H1 (cell line): ENCODE data around the gene COL16A1. TPM values are rescaled to one million over a fixed set of nuclear protein-coding genes. Genes with fewer than 3 reads are reported as not detected.

Experiments used
- BCL11A ChIP-seq, 2 experiments: IDR thresholded peaks; one replicate each; pipeline ENCODE4 v1.6.1; 2011; ENCODE audit warnings: low read depth in 2 of 2, low read length in 2 of 2, mild to moderate bottlenecking in 2 of 2
- CHD7 ChIP-seq: fragments of 300-600 bp; sonication (generic); IDR thresholded peaks from 2 replicates; pipeline ENCODE4 v1.7.1; 2012; ENCODE audit warnings: low read length, moderate library complexity, mild to moderate bottlenecking, inconsistent platforms; ENCODE audit not compliant: insufficient replicate concordance
- polyA plus RNA-seq, 7 experiments: library from polyadenylated mRNA; depleted of rRNA in 3 of 7; stranded (reverse) in 5 of 7; unstranded in 2 of 7; fragments of >200 nt in 5 of 7; fragments of 200-250 nt in 2 of 7; gene quantifications; 1 replicate in 5 of 7; 2 replicates in 1 of 7; 4 replicates in 1 of 7; pipeline versions ENCODE4 v1.2.1 to v1.2.3, GENCODE V29; 2011 to 2013; ENCODE audit warnings: missing spikeins in 2 of 7, mixed read lengths in 2 of 7
- total RNA-seq: library from RNA; stranded (reverse); fragmentation: NEBNext Ultra II Directional; extraction: Animal tissue kit (Norgen Biotek cat#: 25700); gene quantifications from 2 replicates; pipeline ENCODE4 v1.2.1, GENCODE V29; 2021

The COL16A1 gene
- total and polyA plus RNA-seq, 2 of the 8 experiments (the other 6 are each of a cell fraction or from before 2014, with no cell fraction given) = 2.0 to 10.5 TPM

GRCh38 chr1:31736675-31737074 lies 32.9 kb upstream of the COL16A1 start (continued):
- TF ChIP-seq CHD7 = no peak
- no peak for TF ChIP-seq BCL11A (IDR thresholded peaks at IDR 0.05; ENCODE audit: low read depth in 2 of 2, low read length in 2 of 2)
